Thymus (tissue), 11 donors: ENCODE data around the gene OPN1MW. TPM values are rescaled to one million over a fixed set of nuclear protein-coding genes. Genes with fewer than 3 reads are reported as not detected.
"Not testable (repeated sequence)": the region's sequence is repeated elsewhere in the genome, so short reads cannot be mapped to it uniquely, and the experiment has no call there.

Source experiments
- DNase-seq, 9 donors: peaks; one replicate each; pipeline ENCODE4 v3.0.0-alpha.2; 2013; ENCODE audit warnings: low spot score in 9 of 9, low read depth in 6 of 9, missing footprints in 1 of 9
- H3K27ac ChIP-seq, 2 donors: one replicate each; pipeline ENCODE4 v1.5.1; 2013; ENCODE audit warnings: control low read depth in 1 of 2, low read depth in 1 of 2, low read length in 1 of 2, mild to moderate bottlenecking in 1 of 2, moderate library complexity in 1 of 2
- H3K27me3 ChIP-seq, 2 donors: one replicate each; pipeline ENCODE4 v1.5.1; 2013; ENCODE audit warnings: low read length in 1 of 2; ENCODE audit not compliant: control insufficient read depth in 2 of 2, insufficient read depth in 1 of 2
- H3K36me3 ChIP-seq, 2 donors: one replicate each; pipeline ENCODE4 v1.5.1; 2013; ENCODE audit warnings: low read length in 1 of 2, mild to moderate bottlenecking in 1 of 2, moderate library complexity in 1 of 2; ENCODE audit not compliant: control insufficient read depth in 2 of 2, insufficient read depth in 2 of 2
- H3K4me1 ChIP-seq, 2 donors: one replicate each; pipeline ENCODE4 v1.5.1; 2013; ENCODE audit warnings: low read length in 2 of 2; ENCODE audit not compliant: control insufficient read depth in 2 of 2, insufficient read depth in 2 of 2
- H3K4me3 ChIP-seq, 2 donors: one replicate each; pipeline ENCODE4 v1.5.1; 2013; ENCODE audit warnings: low read length in 2 of 2, control low read depth in 1 of 2, mild to moderate bottlenecking in 1 of 2
- H3K9me3 ChIP-seq, 2 donors: one replicate each; pipeline ENCODE4 v1.5.1; 2013; ENCODE audit warnings: low read length in 1 of 2, mild to moderate bottlenecking in 1 of 2; ENCODE audit not compliant: control insufficient read depth in 2 of 2, insufficient read depth in 1 of 2
- WGBS: extraction: QIAGEN DNeasy Blood & Tissue Kit; methylation state at CpG from one replicate; pipeline ENCODE4 v1.1.7; 2013; 5-methylcytosine and 5-hydroxymethylcytosine counted together
- polyA plus RNA-seq: library from polyadenylated mRNA; stranded (reverse); fragments of 200-250 nt; gene quantifications from one replicate; pipeline ENCODE4 v1.2.3, GENCODE V29; 2013
- total RNA-seq: library from RNA; stranded (reverse); fragments of 120-200 nt; gene quantifications from one replicate; pipeline ENCODE4 v1.2.4, GENCODE V29; 2013
- donor health status: healthy.

OPN1MW gene
- total and polyA plus RNA-seq, 2 donors: 0.02 TPM; not detected in 1

DNA sequence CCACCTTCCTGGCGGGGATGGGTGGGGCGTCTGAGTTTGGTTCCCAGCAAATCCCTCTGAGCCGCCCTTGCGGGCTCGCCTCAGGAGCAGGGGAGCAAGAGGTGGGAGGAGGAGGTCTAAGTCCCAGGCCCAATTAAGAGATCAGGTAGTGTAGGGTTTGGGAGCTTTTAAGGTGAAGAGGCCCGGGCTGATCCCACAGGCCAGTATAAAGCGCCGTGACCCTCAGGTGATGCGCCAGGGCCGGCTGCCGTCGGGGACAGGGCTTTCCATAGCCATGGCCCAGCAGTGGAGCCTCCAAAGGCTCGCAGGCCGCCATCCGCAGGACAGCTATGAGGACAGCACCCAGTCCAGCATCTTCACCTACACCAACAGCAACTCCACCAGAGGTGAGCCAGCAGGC, 38.4 kb upstream of the OPN1MW start, which contains the start of gene OPN1LW:
TSS of gene OPN1LW (plus strand) at position 234 of the 400 bp plus-strand sequence. CDS start at position 275, 41 bp downstream.
- not testable (repeated sequence) for H3K4me3 ChIP-seq, H3K27ac ChIP-seq, H3K9me3 ChIP-seq, H3K36me3 ChIP-seq, H3K27me3 ChIP-seq, DNase-seq, H3K4me1 ChIP-seq
- WGBS: over 99% methylated on average over 12 of the region's 15 CpGs

DNA sequence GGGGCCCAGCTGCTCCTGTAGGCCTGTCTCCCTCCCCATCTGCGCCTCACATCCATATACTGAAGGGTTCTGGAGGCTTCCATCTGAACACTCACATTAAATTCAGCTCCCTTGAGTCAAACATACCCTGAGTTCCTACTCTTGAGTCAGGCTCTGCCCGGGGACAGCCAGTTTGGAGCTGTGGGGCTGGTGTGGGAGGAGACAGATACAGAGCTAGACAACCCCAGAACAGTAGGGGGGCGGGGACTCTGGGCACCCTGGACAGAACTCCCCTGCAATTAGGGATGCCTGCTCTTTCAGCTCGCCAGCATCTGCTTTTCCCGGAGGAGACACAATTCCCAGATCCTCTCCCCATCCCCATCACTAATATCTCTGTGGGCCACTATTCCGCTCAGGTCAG, 31.4 kb upstream of the OPN1MW start:
- H3K27ac ChIP-seq, H3K4me3 ChIP-seq, H3K9me3 ChIP-seq, H3K27me3 ChIP-seq, DNase-seq, H3K36me3 ChIP-seq, H3K4me1 ChIP-seq: not testable (repeated sequence)
- 100% methylated on average over 1 of the region's 6 CpGs for WGBS

DNA sequence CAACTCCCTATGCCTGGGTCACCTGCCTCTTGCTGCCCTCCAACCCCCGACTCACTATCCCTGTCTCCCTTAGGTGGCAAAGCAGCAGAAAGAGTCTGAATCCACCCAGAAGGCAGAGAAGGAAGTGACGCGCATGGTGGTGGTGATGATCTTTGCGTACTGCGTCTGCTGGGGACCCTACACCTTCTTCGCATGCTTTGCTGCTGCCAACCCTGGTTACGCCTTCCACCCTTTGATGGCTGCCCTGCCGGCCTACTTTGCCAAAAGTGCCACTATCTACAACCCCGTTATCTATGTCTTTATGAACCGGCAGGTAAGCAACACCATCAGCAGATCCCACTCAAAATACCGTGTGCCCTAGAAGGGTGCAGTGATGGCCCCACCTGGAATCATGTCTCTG, 26.2 kb upstream of the OPN1MW start:
- H3K9me3 ChIP-seq, H3K27ac ChIP-seq, H3K4me3 ChIP-seq, H3K27me3 ChIP-seq, H3K36me3 ChIP-seq, DNase-seq, H3K4me1 ChIP-seq: not testable (repeated sequence)
- WGBS: 98% methylated on average over 9 of the region's 11 CpGs

DNA sequence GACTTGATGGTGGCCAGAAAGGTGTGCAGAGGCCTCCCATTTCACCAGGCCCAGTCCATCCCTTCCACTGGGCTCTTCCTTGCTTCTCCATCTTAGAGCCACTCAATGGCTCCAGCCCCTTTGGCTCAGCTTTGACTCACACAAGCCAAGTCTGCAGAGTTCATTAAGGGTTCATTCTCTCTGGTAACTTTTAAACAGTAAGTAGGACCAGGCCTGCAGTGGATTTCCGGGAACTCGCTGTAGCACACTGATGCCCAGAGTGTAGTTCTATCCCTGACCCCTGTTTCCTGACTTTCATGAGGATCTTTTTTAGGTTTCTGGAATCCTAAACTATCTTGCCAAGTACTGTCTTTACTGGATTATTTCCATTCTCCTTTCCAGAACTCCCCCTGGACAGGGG, 25.2 kb upstream of the OPN1MW start:
- no CpG with 5 or more reads among the region's 2 CpGs for WGBS
- not testable (repeated sequence) for H3K4me3 ChIP-seq, H3K27me3 ChIP-seq, DNase-seq, H3K27ac ChIP-seq, H3K4me1 ChIP-seq, H3K36me3 ChIP-seq, H3K9me3 ChIP-seq

DNA sequence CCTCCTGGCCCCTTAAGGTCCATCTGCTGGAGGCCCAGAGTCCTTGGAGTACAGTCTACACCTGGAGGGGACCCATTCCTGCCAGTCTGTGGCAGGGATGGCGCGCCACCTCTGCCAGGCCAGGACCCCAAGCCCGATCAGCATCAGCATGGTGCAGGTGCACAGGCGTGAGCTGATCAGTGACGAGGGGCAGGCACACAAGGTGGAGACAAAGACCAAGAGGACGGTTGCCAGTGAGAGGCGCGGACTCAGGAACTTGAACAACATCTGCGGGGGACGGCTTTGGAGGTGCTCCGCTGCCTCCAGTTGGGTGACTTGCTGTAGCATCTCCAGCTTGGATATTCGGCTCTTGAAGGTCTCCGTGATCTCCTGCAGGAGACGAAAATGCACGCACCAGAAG, 23.1 kb upstream of the OPN1MW start:
- not testable (repeated sequence) for H3K9me3 ChIP-seq, H3K36me3 ChIP-seq, H3K27me3 ChIP-seq, H3K27ac ChIP-seq, H3K4me1 ChIP-seq, DNase-seq, H3K4me3 ChIP-seq
- no CpG with 5 or more reads among the region's 15 CpGs for WGBS

DNA sequence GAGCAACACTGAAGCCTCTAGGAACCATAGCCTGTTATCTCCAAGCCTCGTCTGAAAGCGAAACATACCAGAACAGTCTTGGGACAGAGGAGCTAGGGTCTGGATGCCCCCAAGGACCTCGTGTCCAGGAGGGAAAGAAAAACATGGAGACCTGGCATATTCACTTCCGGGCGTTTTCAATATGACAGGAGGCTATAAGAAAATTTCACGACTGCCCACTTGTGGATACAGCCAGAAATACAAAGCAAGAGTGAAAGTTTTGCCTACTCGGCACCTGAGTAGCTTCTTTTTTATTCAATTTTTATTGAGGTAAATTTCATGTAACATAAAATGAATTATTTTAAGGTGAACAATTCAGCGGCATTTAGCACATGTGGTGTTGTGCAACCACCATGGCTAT, 17.5 kb upstream of the OPN1MW start:
- no CpG with 5 or more reads among the region's 8 CpGs for WGBS
- H3K4me3 ChIP-seq, H3K36me3 ChIP-seq, H3K27ac ChIP-seq, H3K9me3 ChIP-seq, DNase-seq, H3K4me1 ChIP-seq, H3K27me3 ChIP-seq: not testable (repeated sequence)

DNA sequence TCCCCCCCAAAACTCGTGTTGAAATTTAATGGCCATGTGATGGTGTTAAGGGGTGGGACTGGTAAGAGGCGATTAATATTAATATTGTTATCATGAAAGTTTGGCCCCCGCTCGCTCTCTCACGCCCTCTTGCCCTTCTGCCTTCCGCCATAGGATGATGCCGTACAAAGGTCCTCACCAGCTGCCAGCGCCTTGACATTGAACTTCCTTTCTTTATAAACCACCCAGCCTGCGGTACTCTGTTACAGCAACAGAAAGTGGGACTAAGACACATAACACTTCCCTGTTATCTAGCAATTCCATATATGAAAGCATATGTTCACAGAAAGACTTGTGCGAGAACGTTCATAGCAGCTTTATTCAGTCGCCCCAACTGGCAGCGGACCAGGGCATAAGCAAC, 14.0 kb upstream of the OPN1MW start:
- not testable (repeated sequence) for H3K9me3 ChIP-seq, DNase-seq, H3K4me1 ChIP-seq, H3K4me3 ChIP-seq, H3K27me3 ChIP-seq, H3K36me3 ChIP-seq, H3K27ac ChIP-seq
- no CpG with 5 or more reads among the region's 13 CpGs for WGBS

DNA sequence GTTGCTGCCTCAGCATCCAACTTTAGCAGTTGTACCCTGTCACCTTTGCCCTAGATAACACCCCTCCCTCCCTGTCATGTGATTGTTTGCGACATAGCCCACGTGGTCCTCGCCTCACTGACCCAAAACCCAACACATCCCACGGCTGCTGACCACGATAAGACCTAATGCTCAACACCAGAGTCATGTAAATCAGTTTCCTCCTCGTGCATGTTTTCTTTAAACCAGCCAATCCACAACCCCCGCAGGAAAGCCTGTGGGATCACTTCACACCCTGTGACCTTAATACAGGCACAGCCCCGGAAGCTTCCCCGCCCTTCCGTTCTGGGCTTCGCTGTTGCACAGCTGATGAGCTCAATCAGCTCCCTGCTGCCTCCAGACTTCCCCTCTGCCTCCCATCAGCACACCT, 9.9 kb upstream of the OPN1MW start:
- no CpG with 5 or more reads among the region's 11 CpGs for WGBS

DNA sequence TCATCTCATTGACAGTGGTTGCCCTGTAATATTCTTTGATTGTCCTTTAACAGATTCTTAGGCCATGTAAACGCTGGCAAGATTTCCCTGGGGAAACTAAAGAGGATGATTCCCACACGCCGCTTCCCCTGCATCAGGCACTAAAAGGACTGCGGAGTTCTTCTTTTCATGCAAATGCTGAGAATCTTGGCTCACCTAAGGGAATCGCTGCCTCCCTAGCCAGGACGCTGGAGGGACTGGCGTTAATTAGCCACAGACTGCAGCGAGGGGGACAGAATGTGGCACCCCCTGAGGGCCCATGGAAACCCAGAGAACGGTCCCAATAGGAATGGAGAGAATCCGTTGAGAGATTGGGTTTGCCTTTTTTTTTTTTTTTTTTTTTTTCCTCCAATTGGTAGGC, 8.0 kb upstream of the OPN1MW start:
- not testable (repeated sequence) for H3K27ac ChIP-seq, H3K27me3 ChIP-seq, H3K4me3 ChIP-seq, DNase-seq, H3K4me1 ChIP-seq, H3K36me3 ChIP-seq, H3K9me3 ChIP-seq
- no CpG with 5 or more reads among the region's 10 CpGs for WGBS

More for the DNA sequence above, 9.9 kb upstream of the OPN1MW start:
- DNase-seq, H3K27ac ChIP-seq, H3K4me3 ChIP-seq, H3K4me1 ChIP-seq, H3K27me3 ChIP-seq, H3K36me3 ChIP-seq, H3K9me3 ChIP-seq: not testable (repeated sequence)

DNA sequence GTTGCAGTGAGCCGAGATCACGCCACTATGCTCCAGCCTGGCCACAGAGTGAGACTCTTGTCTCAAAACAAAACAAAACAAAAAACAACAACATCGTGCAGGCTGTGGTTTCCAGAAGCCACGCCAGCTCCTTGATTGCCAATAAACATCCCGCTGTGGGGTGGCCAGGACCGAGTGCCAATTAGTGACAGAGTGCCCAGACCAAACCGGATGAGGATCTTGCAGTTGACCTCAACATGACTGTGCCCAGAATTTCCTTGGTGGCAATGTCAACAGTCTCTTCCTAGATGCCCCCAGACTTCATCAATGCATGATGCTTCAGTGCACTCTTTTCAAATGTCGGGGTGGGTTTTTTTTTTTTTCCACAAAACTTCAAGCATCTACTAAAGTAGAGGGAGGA, 1.4 kb downstream of the OPN1MW start:
- not testable (repeated sequence) for DNase-seq, H3K9me3 ChIP-seq, H3K27ac ChIP-seq, H3K4me3 ChIP-seq, H3K36me3 ChIP-seq, H3K27me3 ChIP-seq, H3K4me1 ChIP-seq
- no CpG with 5 or more reads among the region's 8 CpGs for WGBS
